G401.6 (cell line): Measurements from ENCODE around the gene PI4K2B.
"Not testable (repeated sequence)": the region's sequence is repeated elsewhere in the genome, so short reads cannot be mapped to it uniquely, and the experiment has no call there.

Source experiments
- FAIRE-seq: peaks from 2 replicates; lab custom pipeline; 2012; peaks lifted over from hg19 to GRCh38; lab: Jason Lieb, UNC

The PI4K2B gene

DNA sequence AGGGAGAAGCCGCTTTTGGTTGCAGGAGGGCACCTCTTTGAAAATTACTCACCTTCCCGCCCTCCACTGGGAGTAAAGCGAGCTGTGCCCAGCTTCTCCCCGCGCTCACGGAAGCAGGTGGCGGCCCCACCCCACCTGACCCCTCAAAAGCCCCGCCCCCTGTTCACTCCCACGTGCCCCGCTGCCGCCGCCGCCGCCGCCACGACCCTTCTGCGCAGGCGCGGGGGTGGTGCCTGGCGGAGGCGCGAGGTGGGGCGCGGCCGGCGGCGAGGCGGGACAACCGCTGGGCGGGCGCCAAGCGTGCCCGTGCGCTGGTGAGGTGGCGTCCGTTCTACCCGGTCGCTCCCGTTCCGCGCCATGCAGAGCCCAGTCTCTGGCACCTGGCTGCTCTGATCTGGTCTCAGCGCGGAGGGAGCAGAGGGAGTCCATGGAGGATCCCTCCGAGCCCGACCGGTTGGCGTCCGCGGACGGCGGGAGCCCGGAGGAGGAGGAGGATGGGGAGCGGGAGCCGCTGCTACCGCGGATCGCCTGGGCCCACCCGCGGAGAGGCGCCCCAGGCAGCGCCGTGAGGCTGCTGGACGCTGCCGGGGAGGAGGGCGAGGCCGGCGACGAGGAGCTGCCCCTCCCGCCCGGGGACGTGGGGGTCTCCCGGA, at the start of gene PI4K2B:
TSS of gene PI4K2B (plus strand) at position 297 of the 653 bp plus-strand sequence. CDS start at position 428, 131 bp downstream.
- no peak for FAIRE-seq

DNA sequence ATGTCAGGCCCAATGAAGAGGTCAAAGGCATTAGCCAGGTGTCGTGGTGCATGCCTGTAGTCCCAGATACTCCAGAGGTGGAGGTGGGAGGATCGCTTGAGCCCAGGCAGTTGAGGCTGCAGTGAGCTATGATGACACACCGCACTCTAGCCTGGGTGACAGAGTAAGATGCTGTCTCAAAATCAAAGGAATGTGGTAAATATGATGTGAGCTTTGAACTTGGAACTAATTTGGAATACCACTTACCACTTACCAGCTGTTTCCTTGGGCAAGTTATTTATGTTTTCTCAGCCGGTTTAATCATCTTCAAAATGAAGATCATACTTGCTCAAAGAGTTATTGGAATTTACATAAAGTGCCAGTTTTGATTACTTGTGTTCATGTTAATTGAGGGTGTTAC, 49.8 kb upstream of the PI4K2B start:
- FAIRE-seq = no peak

DNA sequence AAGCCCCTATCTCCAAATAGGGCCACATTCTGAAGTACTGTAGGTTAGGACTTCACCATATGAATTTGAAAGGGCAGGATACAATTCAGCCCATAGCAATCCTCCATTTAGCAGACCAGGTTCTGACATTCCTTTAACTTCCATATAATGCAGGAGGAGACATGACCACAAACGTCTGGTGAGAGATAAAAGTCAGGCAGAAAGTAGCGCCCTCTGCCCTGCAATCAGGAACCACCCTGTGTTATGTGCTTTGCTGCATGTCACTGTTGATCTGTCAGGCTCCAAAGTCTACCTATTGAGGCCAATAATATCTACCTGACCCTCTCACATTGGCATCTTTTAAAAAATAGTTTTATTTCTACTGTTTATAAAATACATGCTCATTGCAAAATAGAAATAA, 43.4 kb upstream of the PI4K2B start:
- no peak for FAIRE-seq

DNA sequence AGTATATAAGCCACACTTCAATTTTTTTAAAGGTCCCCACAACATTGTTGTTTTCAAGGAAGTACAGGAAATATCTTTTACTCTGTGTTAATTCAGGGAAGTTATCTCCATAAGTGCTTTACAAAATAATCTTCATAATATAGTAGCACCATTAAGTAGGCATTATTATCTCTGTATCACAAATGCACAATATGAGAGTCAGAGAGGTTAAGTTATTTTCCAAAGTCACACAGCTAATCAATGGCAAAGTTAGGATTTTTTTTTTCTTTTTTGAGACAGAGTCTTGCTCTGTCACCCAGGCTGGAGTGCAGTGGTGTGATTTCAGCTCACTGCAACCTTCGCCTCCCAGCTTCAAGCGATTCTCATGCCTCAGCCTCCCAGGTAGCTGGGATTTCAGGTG, 35.1 kb upstream of the PI4K2B start:
- no peak for FAIRE-seq

DNA sequence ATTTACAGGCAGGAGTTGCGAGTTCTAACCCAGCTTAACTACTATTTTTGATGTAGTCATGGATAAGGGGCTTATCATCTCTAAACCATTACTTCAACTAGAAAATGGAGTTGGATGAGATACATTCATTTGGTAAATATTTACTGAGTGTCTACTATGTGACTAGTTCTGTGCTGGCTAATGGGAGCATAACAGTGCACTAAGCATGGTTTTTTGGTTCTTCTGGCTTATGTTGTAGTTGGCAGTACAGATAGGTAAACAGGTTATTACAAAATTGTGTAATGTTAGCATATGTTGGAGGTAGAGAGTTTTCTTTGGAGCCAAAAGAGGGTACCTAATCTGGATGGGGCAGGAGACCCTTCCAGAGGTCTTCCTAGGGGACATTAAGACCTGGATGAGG, 25.8 kb upstream of the PI4K2B start:
- FAIRE-seq = no peak

DNA sequence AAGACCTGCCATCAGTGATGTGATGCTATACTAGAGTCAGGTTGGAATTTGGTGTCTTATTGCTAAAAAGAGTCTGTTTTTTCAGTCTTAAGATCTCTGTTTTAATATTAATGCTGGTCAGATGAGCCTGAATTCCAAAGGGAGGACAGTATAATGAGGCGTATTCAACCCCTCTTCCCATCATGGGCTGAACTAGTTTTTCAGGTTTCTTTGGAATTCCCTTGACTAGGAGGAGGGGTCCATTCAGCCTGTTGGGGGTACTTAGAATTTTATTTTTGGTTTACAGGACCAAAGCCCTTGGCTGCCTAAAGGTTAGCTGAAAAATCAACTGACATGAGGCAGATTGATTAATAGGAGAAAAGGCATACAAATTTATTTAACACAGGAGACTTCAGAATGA, 24.1 kb upstream of the PI4K2B start:
- FAIRE-seq = no peak

DNA sequence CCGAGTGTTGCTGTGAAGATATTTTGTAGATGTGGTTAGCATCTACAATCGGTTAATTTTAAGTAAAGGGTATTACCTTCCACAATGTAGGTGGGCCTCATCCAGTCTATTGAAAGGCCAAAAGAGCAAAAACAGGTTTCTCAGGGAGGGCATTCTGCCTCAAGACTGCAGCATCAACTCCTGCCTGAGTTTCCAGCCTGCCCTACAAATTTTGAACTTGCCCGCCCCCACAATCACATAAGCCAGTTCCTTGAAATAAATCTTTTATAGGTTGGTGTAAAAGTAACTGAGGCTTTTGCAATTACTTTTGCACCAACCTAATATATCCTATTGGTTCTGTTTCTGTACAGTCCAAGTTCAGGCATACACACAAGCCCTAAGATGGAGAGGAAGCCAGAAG, 22.1 kb upstream of the PI4K2B start:
- no peak for FAIRE-seq

DNA sequence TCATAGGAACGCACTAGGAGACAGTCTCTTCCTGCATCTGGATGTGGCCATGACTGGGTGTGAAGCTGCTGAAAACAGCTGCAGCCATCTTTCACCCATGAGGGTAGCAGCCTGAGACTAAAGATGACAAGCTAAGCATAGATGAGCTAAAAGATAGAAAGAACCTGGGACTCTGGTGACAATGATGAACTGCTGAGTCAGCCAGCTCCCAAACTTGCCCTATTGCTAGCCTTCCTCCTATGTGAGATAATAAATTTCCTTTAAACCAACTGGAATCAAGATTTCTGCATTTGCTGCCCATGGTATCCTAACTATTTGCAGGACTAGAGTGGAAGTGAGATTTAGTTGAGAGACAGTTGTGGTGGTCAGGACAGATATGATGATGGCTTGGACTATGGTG, 21.0 kb upstream of the PI4K2B start:
- FAIRE-seq = no peak

DNA sequence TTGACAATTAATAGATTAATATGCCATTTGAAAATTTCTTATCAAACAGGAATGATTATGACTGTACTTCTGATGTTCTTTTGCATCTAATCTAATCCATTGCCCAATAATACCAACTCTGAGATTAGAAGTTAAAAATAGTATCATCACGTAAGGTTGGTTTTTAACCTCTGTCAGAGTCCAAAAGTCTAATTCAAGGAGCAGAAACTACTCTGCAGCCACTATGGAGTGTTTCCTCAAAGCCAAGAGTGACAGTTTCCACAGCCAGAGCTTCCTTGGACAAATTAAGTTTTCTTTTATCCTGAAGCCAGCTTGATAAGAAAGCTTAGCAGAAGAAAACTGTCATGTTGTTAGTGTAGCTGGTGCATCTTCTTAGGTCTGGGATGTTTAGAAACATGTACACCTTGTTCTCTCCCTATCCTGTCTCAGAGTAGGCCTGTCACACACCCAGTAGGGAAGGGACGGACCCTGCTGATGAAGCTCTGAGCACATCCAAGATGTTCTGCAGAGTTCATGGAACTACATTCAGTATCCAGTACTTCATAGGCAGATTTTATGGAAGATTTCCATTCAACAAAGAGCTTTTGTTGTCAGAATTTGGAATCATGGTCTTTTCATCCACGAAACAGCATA, 20.4 kb upstream of the PI4K2B start:
- FAIRE-seq = no peak

DNA sequence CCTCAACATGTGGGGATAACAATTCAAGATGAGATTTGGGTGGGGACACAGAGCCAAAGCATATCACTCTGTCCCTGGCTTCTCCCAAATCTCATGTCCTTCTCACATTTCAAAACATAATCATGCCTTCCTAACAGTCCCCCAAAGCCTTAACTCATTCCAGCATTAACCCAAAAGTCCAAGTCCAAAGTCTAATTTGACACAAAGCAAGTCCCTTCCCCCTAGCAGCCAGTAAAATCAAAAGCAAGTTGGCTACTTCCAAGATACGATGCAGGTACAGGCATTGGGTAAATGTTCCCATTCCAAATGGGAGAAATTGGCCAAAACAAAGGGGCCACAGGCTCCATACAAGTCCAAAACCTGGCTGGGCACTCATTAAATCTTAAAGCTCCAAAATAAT, 19.1 kb upstream of the PI4K2B start:
- not testable (repeated sequence) for FAIRE-seq

DNA sequence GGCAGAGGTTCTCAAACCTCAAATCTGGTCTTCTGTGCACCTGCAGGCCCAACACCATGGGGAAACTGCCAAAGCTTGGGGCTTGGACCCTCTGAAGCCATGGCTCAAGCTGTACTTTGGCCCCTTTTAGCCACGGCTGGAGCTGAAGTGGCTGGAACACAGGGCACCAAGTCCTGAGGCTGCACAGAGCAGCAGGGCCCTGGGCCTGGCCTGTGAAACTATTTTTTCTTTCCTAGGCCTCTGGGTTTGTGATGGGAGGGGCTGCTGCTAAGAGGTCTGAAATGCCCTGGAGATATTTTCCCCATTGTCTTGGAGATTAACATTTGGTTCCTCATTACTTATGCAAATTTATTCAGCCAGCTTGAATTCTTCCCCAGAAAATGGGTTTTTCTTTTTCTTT, 18.3 kb upstream of the PI4K2B start:
- no peak for FAIRE-seq

DNA sequence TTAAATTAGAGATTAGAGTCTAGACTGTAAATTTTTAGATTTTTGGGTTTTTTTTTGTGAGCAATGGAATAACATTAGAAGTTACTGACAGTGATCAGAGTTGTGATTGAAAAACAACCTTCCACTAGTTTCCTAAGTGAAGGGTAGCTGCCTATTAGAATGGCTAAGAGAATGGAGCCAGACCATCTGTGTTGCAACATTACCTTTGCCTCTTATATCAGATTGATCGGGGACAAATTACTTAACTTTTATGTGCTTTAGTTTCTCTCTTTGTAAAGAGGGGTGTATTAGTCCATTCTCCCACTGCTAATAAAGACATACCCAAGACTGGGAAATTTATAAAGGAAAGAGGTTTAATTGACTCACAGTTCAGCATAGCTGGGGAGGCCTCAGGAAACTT, 12.5 kb upstream of the PI4K2B start:
- FAIRE-seq = no peak

DNA sequence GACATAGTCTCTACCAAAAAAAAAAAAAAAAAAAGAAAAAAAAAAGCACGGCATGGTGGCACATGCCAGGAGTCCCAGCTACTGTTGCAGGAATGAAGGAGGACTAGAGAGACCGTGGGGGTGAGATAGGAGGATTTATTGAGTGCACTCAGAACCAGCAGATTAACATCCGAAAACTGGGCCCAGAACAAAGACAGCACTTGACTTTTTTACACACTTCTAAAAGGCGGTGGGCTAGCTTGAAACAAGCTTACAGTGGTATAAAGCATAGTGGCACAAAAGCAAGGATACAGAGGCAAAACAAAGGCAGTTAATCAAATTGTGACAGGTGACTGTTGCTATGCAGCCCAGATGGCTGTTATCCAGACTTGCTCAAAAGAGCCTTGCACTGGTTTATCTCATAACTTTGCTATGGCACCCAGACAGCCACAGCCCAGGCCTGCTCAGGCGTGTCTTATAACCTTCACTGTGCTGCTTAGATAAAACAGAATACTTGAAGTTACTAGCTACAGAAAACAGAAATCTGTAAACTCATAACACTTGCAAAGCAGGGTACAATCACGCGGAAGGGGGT, 9.9 kb upstream of the PI4K2B start:
- no peak for FAIRE-seq

DNA sequence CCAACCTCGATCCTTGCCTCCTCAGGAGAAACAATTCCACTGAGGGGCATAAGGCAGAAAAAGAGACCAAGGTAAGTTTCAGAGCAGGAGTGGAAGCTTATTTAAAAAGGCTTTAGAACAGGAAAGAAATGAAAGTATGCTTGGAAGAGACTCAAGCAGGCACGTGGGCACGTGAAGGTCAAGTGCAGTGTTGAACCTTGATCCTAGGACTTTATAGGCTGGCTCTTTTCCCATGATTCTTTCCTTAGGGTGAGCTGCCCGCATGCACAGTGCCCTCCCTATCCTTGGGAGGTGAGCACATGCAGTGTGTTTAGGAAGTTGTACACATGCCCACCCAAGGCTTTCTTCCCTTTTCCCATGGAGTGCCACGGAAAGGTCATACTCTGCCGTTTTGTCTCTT, 4.0 kb upstream of the PI4K2B start:
- no peak for FAIRE-seq

DNA sequence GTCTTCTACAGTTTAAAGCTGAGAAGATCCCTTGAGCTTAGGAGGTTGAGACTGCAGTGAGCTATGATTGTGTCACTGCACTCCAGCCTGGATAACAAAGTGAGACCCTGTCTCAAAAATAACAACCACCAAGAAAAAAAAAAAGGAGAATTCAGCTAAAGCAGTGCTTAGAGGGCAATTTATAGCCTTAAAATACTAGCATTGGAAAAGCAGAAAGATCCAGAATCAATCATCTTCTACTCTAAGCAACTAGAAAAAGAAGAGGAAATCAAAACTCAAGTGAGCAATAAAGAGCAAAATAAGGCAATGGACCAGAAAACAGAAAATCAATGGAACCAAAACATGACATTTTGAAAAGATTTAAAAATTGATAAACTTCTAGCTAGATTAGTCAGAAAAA, 639 bp upstream of the PI4K2B start:
- FAIRE-seq = no peak

DNA sequence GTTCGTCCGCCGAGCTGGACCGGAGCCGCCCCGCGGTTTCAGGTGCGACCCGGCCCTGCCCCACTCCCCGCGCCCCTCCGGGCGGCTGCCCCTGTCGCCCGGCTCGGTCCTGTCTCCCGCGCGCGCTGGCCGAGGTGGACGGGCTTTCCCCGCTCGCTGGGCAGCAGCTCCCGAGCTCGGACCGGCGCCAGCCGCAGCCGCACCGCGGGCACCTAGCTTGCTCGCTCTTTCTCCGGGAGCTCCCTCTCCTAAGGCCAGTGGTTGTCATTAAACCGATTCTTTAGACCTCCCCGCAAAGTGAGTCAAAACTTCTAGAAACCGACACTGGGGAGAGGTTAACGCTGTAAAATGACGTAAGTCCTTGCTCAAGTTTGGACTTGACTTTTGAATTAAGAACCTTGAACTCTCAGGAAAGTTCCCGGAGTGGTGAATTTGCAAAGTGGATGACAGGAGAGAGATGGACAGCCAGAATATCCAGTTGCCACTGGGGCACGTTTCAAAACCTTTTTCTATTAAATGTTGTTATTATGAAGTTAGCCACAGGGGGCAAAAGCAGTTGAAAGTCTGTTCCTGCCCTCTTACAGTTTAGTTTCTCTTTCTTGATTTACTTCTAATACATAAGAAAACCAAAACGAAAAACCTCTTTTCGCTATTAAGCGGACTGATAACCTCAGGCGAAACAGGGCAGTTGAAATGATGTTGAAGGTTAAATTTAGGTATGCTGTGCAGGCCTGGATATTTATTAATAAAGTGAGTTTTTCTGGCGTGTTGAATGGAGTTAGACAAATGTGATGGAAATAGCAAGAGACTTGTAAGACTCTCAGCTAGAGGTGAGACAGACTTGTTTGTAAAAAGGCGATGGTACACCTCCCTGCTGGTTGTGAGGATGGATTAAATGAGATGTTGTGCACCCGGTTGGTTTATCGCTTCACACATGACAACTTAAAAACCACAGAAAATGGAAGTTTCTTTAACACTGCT, 847 bp downstream of the PI4K2B start:
- no peak for FAIRE-seq

DNA sequence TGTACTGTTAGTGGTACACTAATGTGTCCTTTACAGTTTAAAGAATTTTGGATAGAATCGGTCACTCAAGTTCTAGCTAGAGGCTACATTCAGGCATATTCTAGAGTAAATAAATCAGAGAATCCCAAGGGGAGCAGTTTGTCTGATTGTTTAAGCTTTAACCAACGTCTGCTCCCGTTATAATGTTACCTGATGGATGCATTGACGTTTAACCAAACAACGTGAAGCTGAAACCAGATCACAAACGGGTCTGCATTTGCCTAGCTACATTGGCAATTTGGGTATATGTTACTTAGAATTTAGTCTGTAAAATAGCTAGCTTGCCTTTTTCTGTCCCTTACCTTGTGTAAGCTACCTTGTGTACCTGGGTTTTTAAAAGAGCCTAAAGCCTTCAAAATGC, 1.6 kb downstream of the PI4K2B start:
- no peak for FAIRE-seq

DNA sequence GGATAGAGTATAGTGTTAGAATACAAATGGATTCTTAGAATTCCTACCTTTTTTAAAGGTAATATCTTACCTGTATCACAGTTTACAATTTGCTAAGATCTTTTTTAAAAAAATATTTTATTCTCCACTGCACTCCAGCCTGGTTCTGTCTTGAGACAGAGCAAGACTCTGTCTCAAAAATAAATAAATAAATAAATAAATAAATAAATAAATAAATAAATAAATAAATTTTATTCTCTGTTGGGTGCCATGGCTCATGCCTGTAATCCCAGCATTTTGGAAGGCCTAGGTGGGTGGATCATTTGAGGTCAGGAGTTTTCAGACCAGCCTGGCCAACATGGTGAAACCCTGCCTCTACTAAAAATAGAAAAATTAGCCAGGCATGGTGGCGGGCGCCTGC, 2.2 kb downstream of the PI4K2B start:
- not testable (repeated sequence) for FAIRE-seq

DNA sequence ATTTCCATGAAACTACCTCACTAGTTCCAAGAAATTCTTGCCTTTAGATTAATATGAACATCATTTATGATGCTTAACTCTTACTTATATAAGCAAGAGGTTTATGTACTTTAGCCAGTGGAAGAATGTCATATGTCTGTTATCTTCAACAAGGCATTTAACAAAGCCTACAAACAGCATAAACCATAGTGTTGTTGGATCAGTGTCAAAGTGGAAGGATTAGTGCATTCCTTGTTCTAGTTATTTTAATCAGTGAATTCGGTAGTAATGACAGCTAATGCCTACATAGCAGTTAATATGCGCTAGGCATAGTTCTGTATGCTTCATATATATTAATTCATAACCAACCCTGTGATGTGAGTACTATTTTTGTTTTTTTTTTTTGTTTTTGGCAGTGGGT, 3.1 kb downstream of the PI4K2B start:
- FAIRE-seq = no peak

DNA sequence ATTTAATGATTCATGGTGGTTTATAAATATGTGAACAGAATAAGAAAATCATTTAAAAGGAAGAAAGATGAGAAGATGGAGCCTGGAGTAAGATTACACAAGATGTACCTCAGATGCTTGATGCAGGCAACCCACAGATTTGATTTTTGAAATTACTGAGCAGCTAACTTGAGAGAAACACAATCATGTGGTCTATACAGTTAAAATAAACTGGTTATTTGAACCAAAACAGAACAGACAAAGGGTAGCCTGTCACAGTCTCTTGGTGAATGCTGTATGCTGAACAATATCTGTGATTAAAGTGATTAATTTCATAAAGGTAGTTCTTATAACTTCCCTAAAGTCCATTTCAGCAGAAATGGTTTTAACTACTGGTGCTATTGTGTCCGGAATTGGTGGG, 4.2 kb downstream of the PI4K2B start:
- FAIRE-seq = no peak

DNA sequence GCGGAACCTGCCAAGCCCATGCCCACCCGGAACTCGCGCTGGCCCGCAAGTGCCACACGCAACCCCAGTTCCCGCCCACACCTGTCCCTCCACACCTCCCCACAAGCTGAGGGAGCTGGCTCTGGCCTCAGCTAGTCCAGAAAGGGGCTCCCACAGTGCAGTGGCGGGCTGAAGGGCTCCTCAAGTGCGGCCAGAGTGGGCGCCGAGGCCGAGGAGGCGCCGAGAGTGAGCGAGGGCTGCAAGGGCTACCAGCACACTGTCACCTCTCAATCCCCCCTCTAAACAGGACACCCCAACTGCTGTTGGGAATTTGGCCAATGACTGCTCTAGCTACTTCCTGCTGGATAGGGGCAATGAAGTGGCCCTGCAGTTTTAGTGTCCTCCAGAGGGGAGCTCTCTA, 5.7 kb downstream of the PI4K2B start:
- not testable (repeated sequence) for FAIRE-seq

DNA sequence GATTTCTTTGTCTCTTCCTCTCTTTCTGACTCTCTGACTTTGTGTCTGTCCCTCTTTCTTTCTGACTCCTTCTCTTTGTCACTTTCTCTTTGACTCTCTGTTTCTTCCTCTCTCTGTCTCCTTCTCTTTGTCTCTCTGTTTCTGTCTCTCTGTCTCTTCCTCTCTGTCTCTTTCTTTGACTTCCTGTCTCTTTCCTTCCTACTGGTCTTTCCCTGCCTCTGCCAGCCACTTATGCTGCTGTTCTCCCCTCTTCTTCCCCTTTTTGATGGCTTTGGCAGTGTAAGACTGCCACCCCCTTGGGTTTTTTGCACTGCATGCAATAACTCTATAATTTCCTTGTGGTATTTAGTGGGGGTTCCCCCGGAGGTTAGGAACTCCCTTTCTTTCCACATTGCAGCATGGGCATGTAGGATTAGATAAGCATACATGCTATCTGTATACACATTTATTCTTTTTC, 6.9 kb downstream of the PI4K2B start:
- not testable (repeated sequence) for FAIRE-seq

DNA sequence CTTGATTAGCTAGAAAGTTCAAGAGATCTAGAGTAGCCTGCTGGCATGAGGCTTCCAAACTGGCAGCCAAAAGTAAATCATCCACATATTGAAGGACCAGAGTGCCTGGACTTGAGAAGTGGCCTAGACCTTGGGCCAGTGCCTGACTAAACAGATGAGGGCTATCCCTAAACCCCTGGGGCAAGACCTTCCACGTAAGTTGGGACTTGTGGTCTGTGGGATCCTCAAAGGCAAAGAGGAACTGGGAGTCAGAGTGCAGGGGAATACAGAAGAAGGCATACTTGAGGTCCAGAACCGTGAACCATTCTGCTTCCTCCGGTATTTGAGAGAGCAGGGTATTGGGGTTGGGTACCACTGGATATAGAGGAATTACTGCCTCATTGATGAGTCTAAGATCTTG, 8.4 kb downstream of the PI4K2B start:
- FAIRE-seq = not testable (repeated sequence)
